Measurements from ENCODE around the gene ZBTB20.

Gene ZBTB20

DNA sequence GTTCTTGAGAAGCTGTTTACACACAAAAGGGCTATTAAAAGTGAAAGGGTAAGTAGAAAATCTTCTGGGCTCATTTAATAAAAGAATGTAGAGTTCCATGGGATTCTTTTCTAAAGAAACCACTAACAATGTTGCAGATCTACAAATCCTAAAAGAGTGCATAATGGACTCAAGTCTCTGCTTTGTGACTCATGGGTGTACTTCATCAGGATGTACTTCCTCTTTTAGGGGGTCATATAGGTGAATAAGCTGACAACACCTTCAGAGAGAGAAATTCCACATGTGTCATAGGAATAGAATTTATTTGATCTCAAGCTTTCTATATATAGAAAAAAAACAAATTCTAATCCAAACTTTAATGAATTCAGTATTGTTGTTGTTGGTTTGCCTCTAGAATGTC is 497.8 kb downstream of the ZBTB20 start:
- DNase-seq (ENCODE audit: low spot score): no peak

DNA sequence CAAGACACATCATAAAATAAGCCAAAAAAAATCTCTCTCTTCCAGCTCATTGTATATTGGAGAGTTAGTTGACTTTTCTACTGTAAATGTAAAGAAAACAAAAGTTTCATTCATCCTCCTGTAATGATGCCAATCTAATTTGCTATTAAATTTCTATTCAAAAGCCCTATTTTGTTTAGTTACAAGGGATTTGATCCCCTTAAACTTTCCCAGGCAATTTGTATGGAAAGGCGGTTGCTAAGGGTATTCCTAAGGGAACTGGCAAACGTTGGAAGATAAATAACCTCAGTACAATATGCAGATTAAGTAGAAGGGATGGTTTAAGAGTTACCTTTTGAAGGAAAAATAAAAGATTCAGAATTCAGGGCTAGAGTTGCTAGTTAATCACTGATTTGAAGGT is 500.6 kb downstream of the ZBTB20 start:
- TF ChIP-seq CTCF (IDR thresholded peaks at IDR 0.05; ENCODE audit: extremely low read depth, missing control alignments): no peak
- no peak for DNase-seq (ENCODE audit: low spot score)

More for the DNA sequence above, 497.8 kb downstream of the ZBTB20 start:
- no peak for TF ChIP-seq CTCF (IDR thresholded peaks at IDR 0.05; ENCODE audit: extremely low read depth, missing control alignments)

DNA sequence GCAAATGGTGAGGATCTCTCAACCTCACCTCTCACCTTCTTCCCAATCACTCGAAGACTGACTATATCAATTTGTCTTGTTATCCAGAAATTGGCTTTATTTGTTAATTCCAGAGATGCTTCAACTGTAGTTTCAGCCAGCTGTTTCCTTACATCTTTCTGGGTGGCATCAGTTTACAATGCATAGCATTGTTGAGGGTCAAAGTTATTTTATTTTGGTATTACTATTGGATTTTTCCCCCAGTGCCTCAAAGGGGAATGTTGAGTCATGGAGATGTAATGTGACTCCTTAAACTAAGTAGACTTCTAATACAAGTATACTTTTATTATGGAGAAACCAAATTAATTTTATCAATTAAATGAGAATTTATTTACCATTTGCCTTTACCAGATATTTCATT is 501.7 kb downstream of the ZBTB20 start:
- TF ChIP-seq CTCF (IDR thresholded peaks at IDR 0.05; ENCODE audit: extremely low read depth, missing control alignments): no peak
- DNase-seq (ENCODE audit: low spot score): no peak

- TF ChIP-seq CTCF (IDR thresholded peaks at IDR 0.05; ENCODE audit: extremely low read depth, missing control alignments): no peak
- DNase-seq (ENCODE audit: low spot score): no peak
Observed at GRCh38 chr3:114644367-114644766, 502.7 kb downstream of the ZBTB20 start.

GRCh38 chr3:114642951-114643741 is 503.9 kb downstream of the ZBTB20 start:
- TF ChIP-seq CTCF (IDR thresholded peaks at IDR 0.05; ENCODE audit: extremely low read depth, missing control alignments): no peak
- DNase-seq (ENCODE audit: low spot score): no peak

DNA sequence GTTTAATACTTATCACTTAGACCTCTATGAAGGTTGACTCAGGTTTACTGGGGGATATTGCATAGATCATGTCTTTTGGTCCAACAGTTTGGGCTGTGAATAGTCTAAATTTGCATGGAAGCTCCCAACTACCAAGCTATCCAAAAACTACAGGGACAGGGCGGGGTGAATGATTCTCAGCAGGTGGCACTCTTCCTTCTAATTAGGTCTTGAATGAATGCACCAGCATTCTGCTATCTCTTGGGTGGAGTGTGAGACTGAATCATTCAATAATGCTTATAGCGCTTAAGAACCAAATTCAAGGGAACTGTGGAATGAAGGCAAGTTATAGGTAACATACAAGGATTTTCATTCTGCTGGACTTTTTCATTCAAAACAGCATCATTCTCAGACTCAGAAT is 507.0 kb downstream of the ZBTB20 start:
- TF ChIP-seq CTCF (IDR thresholded peaks at IDR 0.05; ENCODE audit: extremely low read depth, missing control alignments): no peak
- DNase-seq (ENCODE audit: low spot score): no peak

DNA sequence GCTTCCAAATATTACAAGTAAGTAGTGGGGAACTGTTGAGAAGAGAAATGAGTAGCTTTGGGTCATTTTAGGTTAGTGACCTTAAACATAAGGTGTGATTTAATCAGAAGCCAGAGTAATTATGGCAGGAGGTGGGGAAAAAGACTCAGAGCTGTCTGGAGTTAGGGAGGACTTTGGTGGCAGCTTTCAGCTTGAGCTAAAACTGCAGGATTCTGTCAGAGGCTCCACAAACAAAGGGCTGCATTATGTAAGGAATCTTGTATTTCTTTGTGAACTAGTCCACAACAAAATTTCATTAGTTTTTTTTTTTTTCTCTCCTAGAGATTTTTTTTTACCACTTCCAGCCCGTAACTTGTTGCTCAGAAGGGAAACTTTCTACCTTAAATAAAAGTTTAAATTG is 507.9 kb downstream of the ZBTB20 start:
- DNase-seq (ENCODE audit: low spot score): no peak
- no peak for TF ChIP-seq CTCF (IDR thresholded peaks at IDR 0.05; ENCODE audit: extremely low read depth, missing control alignments)

Data from GM20000 (cell line).